Measurements from ENCODE around the gene KRTAP2-4. TPM values are rescaled to one million over a fixed set of nuclear protein-coding genes. Genes with fewer than 3 reads are reported as not detected.
"Not testable (repeated sequence)": the region's sequence is repeated elsewhere in the genome, so short reads cannot be mapped to it uniquely, and the experiment has no call there.

The KRTAP2-4 gene
- total RNA-seq, 1 donor from 2014 or later, result not detected

DNA sequence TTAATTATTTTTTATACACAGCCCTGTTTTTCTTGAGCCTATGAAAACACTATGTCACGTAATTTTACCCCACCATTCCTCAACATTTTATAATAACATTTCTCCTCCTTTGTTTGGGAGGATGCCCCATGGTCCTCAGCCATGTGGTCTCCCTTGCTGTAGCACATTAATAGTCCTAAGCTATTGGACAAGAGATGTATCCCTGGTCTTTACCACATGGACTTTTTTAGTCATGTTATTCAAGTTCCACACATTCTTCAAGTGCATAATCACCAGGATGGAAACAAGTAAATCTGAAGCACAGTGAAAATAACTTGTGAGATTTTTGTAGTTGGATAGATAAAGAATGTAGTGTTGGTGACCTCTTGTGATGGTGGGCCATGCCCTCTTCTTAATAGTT lies 3.7 kb downstream of the KRTAP2-4 start:
- H3K36me3 Mint-ChIP-seq (ENCODE audit: low read depth), result no peaks in the 10 kb centered on the region
- H3K27me3 Mint-ChIP-seq (ENCODE audit: insufficient read depth), result peaks cover 19% of the 10 kb centered on the region
- intact Hi-C loops (cut with micrococcal nuclease), result no loop called here
- DNase-seq (ENCODE audit: low spot score), result no peak
- H3K4me1 Mint-ChIP-seq (ENCODE audit: low read depth), result no peaks in the 10 kb centered on the region
- peaks cover 6% of the 10 kb centered on the region for H3K9me3 Mint-ChIP-seq
- H3K4me3 Mint-ChIP-seq, result no peak overlapping the region
- H3K27ac Mint-ChIP-seq, result no peak overlapping the region

DNA sequence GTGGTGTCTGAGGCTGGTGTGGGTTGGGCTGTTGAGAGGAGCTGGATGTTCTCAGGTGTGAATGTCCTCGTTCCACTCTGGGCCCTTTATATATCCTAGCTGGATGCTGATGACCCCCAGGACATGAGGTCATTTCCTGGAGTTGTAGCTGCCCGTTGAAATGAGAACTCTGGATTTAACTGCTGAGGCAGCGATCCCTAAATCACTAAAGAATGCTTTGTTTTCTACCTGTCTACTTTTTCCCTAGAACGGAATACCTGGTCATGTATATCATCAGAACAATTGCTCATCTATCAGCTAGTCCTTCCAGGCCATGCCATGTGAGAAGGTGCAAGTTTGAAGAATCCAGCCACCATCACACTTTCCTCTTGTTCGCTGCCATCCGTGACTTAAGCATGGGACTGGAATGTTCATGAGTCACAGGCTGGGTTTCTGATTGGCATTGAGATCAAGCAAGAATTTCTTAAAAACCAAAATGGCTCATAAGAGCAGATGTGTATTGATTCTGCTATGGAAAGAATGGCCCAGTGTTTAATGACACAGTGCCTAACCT lies 5.6 kb downstream of the KRTAP2-4 start, which contains the start of gene KRTAP2-3:
TSS of gene KRTAP2-3 (minus strand) at position 63 of the 553 bp plus-strand sequence. CDS start 64 bp downstream, outside the sequence.
- Mint-ChIP-seq H3K4me1 (ENCODE audit: low read depth) (no peaks in the 10 kb centered on the region), H3K36me3 (ENCODE audit: low read depth) (no peaks in the 10 kb centered on the region), H3K9me3 (peaks cover 6% of the 10 kb centered on the region), H3K27ac (no peak within 1 kb of the TSS), H3K4me3 (no peak within 1 kb of the TSS), H3K27me3 (ENCODE audit: insufficient read depth) (peaks cover 21% of the 10 kb centered on the region)
- no peak for DNase-seq (ENCODE audit: low spot score)
- intact Hi-C loops (cut with micrococcal nuclease), result no loop called here

DNA sequence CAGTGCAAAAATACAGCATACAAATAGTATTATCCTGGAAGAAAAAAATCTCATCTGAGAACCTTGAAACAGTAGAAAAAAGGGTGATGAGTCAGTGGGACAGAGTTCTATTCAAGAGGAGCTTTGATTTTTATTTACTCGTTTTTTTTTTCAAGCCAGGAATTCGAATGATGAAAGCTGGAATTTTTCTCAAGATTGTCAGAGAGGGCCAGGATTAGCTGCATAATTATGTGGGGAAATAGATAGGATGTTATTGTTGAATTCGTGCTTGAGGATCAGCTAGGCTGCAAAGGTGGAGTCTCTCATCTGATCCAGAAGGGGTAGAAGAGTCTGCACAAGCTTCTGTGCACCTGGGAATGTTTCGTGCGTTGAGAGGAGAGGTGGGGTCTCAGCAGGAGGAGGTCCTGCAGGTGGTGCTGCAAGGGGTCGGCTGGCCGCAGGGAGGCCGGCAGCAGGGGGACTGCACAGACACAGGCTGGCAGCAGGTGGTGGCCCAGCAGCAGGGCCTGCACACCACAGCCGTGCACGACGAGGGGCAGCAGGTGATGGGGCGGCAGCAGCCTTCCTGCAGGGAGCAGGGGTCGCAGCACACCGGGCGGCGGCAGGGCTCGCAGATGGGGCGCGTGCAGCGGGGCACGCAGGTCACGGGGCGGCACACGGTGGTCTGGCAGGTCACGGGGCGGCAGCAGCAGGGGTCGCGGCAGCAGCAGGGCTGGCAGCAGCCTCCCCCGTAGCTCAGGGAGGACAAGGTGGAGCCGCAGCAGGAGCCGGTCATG lies 6.2 kb downstream of the KRTAP2-4 start:
- H3K9me3 Mint-ChIP-seq; H3K4me1 Mint-ChIP-seq (ENCODE audit: low read depth); H3K4me3 Mint-ChIP-seq; H3K27ac Mint-ChIP-seq; DNase-seq (ENCODE audit: low spot score); H3K36me3 Mint-ChIP-seq (ENCODE audit: low read depth); intact Hi-C loops (cut with micrococcal nuclease): not testable (repeated sequence)
- peaks cover 21% of the 10 kb centered on the region for H3K27me3 Mint-ChIP-seq (ENCODE audit: insufficient read depth)

DNA sequence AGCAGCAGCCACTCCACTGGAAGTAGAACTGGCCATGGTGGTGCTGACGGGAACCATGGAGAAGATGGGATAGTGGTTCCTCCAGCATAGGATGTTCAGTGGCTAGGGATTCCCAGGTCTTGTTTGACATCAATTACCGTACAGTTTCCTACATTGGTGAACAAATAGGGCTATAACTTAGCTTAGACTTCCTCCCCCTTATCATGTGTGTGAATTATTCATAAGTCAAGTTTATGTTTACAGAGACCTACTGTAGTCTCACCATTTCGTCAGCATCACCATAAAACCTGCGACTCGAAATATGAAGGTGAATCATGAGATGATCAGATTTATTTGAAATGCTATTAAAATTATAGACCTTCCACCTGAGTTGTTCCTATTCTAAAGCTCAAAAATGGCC lies 6.9 kb downstream of the KRTAP2-4 start:
- Mint-ChIP-seq H3K27me3 (ENCODE audit: insufficient read depth) (peaks cover 21% of the 10 kb centered on the region), H3K36me3 (ENCODE audit: low read depth) (no peaks in the 10 kb centered on the region), H3K9me3 (peaks cover 6% of the 10 kb centered on the region), H3K27ac (no peak overlapping the region), H3K4me3 (no peak overlapping the region), H3K4me1 (ENCODE audit: low read depth) (no peaks in the 10 kb centered on the region)
- no peak for DNase-seq (ENCODE audit: low spot score)
- intact Hi-C loops (cut with micrococcal nuclease), result no loop called here

DNA sequence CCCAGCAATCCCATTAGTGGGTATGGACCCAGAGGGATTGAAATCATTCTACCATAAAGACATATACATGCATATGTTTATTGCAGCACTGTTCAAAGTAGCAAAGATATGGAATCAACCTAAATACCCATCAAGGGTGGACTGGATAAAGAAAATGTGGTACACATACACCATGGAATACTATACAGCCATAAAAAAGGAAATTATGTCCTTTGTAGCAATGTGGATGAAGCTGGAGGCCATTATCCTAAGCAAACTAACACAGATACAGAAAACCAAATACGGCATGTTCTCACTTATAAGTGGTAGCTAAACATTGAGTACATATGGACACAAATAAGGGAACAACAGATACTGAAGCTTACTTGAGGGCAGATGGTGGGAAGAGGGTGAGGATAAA lies 8.1 kb downstream of the KRTAP2-4 start:
- DNase-seq (ENCODE audit: low spot score), result no peak
- Mint-ChIP-seq H3K9me3 (peaks cover 6% of the 10 kb centered on the region), H3K27me3 (ENCODE audit: insufficient read depth) (peaks cover 23% of the 10 kb centered on the region), H3K36me3 (ENCODE audit: low read depth) (no peaks in the 10 kb centered on the region), H3K4me1 (ENCODE audit: low read depth) (no peaks in the 10 kb centered on the region), H3K4me3 (no peak overlapping the region), H3K27ac (no peak overlapping the region)
- intact Hi-C loops (cut with micrococcal nuclease), result no loop called here

DNA sequence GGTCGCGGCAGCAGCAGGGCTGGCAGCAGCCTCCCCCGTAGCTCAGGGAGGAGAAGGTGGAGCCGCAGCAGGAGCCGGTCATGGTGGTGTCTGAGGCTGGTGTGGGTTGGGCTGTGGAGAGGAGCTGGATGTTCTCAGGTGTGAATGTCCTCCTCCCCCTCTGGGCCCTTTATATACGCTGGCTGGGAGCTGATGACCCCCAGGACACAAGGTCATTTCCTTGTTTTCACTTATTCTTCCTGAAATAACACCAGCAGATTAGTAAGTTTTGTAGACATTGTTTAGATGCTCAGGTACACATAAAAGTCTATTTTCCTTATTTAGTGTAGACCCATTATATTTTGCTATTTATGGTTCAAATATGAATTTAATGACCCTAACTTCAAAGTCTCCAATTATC lies 10.5 kb downstream of the KRTAP2-4 start, which contains the start of gene KRTAP2-2:
TSS of gene KRTAP2-2 (minus strand) at position 101 of the 400 bp plus-strand sequence. CDS start at position 82, 19 bp downstream.
- DNase-seq (ENCODE audit: low spot score); H3K9me3 Mint-ChIP-seq; H3K27ac Mint-ChIP-seq; H3K36me3 Mint-ChIP-seq (ENCODE audit: low read depth); intact Hi-C loops (cut with micrococcal nuclease); H3K4me3 Mint-ChIP-seq; H3K4me1 Mint-ChIP-seq (ENCODE audit: low read depth): not testable (repeated sequence)
- peaks cover 14% of the 10 kb centered on the region for H3K27me3 Mint-ChIP-seq (ENCODE audit: insufficient read depth)

DNA sequence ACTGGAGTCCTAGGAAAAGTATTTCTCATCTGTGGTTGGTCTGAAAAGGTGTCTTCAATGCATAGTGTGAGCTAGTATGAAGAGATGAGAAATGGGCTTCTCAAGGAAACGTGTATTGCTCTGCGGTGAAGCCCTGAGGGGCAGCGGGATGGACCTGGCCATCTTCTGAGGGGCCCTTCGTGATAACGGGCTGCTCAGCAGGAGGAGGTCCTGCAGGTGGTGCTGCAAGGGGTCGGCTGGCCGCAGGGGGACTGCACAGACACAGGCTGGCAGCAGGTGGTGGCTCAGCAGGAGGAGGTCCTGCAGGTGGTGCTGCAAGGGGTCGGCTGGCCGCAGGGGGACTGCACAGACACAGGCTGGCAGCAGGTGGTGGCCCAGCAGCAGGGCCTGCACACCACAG lies 11.1 kb downstream of the KRTAP2-4 start:
- H3K36me3 Mint-ChIP-seq (ENCODE audit: low read depth); H3K4me1 Mint-ChIP-seq (ENCODE audit: low read depth); H3K4me3 Mint-ChIP-seq; H3K27ac Mint-ChIP-seq; H3K9me3 Mint-ChIP-seq; DNase-seq (ENCODE audit: low spot score); intact Hi-C loops (cut with micrococcal nuclease): not testable (repeated sequence)
- peaks cover 12% of the 10 kb centered on the region for H3K27me3 Mint-ChIP-seq (ENCODE audit: insufficient read depth)

DNA sequence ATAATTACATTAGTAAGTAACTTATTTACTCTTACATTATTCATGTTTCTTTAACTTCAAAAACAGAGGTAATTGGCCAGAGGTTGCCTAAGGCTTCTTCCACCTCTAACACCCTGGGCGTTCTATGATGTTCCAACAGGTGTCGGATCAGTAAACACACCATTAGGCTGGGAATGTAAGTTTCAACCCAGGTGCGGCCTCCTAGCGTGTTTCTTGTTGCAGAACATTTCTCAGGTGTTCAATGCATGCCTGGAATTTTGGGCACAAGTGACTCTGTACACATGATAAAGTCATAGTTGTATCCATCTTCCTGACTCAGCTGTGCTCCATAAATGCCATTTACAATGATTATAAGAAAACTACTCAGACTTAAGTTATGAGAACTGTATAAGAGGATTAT lies 11.7 kb downstream of the KRTAP2-4 start:
- intact Hi-C loops (cut with micrococcal nuclease), result no loop called here
- peaks cover 10% of the 10 kb centered on the region for H3K27me3 Mint-ChIP-seq (ENCODE audit: insufficient read depth)
- H3K4me3 Mint-ChIP-seq, result no peak overlapping the region
- no peaks in the 10 kb centered on the region for H3K4me1 Mint-ChIP-seq (ENCODE audit: low read depth)
- no peaks in the 10 kb centered on the region for H3K36me3 Mint-ChIP-seq (ENCODE audit: low read depth)
- no peak overlapping the region for H3K27ac Mint-ChIP-seq
- peaks cover 6% of the 10 kb centered on the region for H3K9me3 Mint-ChIP-seq
- DNase-seq (ENCODE audit: low spot score), result no peak

DNA sequence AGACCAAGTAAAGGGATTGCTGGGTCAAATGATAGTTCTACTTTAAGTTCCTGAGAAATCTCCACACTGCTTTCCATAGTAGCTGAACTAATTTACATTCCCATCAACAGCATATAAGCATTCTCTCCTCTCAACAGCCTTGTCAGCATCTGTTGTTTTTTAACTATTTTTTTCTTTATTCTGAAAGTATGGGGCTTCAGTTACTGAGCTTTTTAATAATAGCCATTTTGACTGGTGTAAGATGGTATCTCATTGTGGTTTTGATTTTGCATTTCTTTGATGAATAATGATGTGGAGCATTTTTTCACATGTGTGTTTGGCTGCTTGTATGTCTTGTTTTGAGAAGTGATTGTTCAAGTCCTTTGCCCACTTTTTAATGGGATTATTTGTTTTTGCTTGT lies 13.1 kb downstream of the KRTAP2-4 start:
- no peak overlapping the region for H3K27ac Mint-ChIP-seq
- no peaks in the 10 kb centered on the region for H3K4me1 Mint-ChIP-seq (ENCODE audit: low read depth)
- no peak overlapping the region for H3K4me3 Mint-ChIP-seq
- H3K27me3 Mint-ChIP-seq (ENCODE audit: insufficient read depth), result peaks cover 8% of the 10 kb centered on the region
- H3K36me3 Mint-ChIP-seq (ENCODE audit: low read depth), result no peaks in the 10 kb centered on the region
- H3K9me3 Mint-ChIP-seq, result peaks cover 4% of the 10 kb centered on the region
- DNase-seq (ENCODE audit: low spot score), result no peak
- intact Hi-C loops (cut with micrococcal nuclease), result no loop called here

DNA sequence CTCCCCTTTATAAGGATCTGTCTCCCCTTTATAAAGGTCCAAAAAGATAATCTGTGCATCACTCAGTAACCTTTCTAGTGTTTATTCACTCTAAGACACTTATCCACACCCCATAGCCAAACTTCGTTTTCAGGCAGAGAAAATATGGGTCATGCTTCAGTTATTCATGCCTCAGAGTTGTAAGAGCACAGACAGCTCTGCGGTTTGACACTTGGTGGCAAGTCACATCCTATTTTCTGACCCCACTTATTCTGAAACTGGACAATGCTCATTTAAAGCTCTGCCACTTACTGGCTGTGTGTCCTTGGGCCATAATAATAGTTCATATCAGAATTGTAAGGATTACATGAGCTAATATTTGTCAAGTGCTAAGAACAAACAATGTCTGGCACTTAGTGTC lies 16.6 kb downstream of the KRTAP2-4 start:
- H3K9me3 Mint-ChIP-seq, result peaks cover 1% of the 10 kb centered on the region
- no peak overlapping the region for H3K4me3 Mint-ChIP-seq
- intact Hi-C loops (cut with micrococcal nuclease), result no loop called here
- no peaks in the 10 kb centered on the region for H3K4me1 Mint-ChIP-seq (ENCODE audit: low read depth)
- no peak overlapping the region for H3K27ac Mint-ChIP-seq
- no peak for DNase-seq (ENCODE audit: low spot score)
- no peaks in the 10 kb centered on the region for H3K36me3 Mint-ChIP-seq (ENCODE audit: low read depth)
- peaks cover 6% of the 10 kb centered on the region for H3K27me3 Mint-ChIP-seq (ENCODE audit: insufficient read depth)

DNA sequence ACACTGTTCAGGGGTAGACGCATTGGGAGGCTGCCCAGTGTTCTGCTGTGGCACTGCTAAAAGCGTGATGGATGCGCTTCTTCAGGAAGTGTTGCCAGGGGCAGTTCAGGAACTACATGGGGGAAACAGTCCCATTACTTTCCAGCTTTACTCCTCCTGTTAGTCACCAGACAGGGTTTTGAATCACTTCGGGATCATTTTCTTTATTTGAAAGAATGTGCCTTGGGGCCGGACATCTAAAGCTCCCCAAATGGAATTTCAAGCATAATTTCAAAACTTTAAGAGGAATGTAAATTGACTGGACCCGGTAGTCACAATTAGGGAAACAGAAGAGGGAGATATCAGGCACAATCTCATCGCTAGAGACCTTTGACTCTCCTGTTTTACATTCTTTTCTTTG lies 17.2 kb downstream of the KRTAP2-4 start:
- intact Hi-C loops (cut with micrococcal nuclease), result no loop called here
- Mint-ChIP-seq H3K9me3 (peaks cover 8% of the 10 kb centered on the region), H3K27ac (no peak overlapping the region), H3K4me3 (no peak overlapping the region), H3K27me3 (ENCODE audit: insufficient read depth) (peaks cover 7% of the 10 kb centered on the region), H3K4me1 (ENCODE audit: low read depth) (no peaks in the 10 kb centered on the region), H3K36me3 (ENCODE audit: low read depth) (no peaks in the 10 kb centered on the region)
- DNase-seq (ENCODE audit: low spot score), result no peak

DNA sequence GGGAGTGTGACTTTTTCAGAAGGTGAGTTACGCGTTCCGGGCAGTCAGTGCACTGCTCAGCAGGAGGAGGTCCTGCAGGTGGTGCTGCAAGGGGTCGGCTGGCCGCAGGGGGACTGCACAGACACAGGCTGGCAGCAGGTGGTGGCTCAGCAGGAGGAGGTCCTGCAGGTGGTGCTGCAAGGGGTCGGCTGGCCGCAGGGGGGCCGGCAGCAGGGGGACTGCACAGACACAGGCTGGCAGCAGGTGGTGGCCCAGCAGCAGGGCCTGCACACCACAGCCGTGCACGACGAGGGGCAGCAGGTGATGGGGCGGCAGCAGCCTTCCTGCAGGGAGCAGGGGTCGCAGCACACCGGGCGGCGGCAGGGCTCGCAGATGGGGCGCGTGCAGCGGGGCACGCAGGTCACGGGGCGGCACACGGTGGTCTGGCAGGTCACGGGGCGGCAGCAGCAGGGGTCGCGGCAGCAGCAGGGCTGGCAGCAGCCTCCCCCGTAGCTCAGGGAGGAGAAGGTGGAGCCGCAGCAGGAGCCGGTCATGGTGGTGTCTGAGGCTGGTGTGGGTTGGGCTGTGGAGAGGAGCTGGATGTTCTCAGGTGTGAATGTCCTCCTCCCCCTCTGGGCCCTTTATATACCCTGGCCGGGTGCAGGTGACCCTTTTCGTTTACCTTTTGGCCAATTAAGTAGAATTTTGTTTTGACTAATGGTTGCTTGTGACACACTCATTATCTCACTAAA lies 18.8 kb downstream of the KRTAP2-4 start, which contains the start of gene KRTAP2-1:
TSS of gene KRTAP2-1 (minus strand) at position 582 of the 731 bp plus-strand sequence. CDS start at position 533, 49 bp downstream.
- H3K36me3 Mint-ChIP-seq (ENCODE audit: low read depth); H3K27me3 Mint-ChIP-seq (ENCODE audit: insufficient read depth); intact Hi-C loops (cut with micrococcal nuclease); H3K4me3 Mint-ChIP-seq; H3K4me1 Mint-ChIP-seq (ENCODE audit: low read depth); DNase-seq (ENCODE audit: low spot score); H3K27ac Mint-ChIP-seq: not testable (repeated sequence)
- peaks cover 10% of the 10 kb centered on the region for H3K9me3 Mint-ChIP-seq

DNA sequence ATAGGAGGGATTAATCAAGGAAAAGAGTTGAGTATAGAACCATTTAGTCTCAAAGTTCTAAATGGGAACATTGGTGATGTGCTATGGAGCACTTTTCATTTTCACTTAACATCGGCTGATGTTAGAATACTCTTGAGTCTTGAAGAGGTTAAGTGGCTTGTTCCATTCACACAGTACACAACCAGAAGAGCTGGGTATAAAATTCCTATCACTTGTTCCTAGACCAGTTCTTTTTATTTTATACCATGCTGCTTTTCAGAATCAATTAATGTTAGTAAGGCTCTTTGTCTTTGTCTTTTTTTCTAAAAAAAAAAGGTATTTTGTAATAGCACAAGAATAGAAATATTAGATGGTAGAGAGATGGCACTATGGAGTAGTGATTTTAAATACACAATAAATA lies 22.7 kb downstream of the KRTAP2-4 start:
- no peak for DNase-seq (ENCODE audit: low spot score)
- Mint-ChIP-seq H3K36me3 (ENCODE audit: low read depth) (no peaks in the 10 kb centered on the region), H3K27me3 (ENCODE audit: insufficient read depth) (peaks cover 8% of the 10 kb centered on the region), H3K4me1 (ENCODE audit: low read depth) (no peaks in the 10 kb centered on the region), H3K9me3 (peaks cover 10% of the 10 kb centered on the region), H3K27ac (no peak overlapping the region), H3K4me3 (no peak overlapping the region)
- intact Hi-C loops (cut with micrococcal nuclease), result no loop called here

All from activated T-helper 1 cell treated with anti-CD3 and anti-CD28 coated beads, Interleukin-12 subunit alpha, Interleukin-12 subunit beta, Interleukin-2, Interleukin-4 antibody, amounts not matched to agents 30 ng/mL and 10 ng/mL and 1 ng/mL, durations not matched to agents 14 hours and 24 hours and 36 hours (primary cell).